Vagina (tissue), 2 donors: ENCODE measurements around the gene ARSI. TPM values are rescaled to one million over a fixed set of nuclear protein-coding genes. Genes with fewer than 3 reads are reported as not detected.

Source experiments
- DNase-seq, 2 donors: peaks; one replicate each; pipeline ENCODE4 v3.0.0-alpha.2; 2017; ENCODE audit errors: extremely low spot score in 2 of 2
- H3K27ac ChIP-seq: fragments of 200-600 bp; sonication (generic); one replicate; pipeline ENCODE4 v1.5.1; 2019
- H3K27me3 ChIP-seq: fragments of 200-600 bp; sonication (generic); one replicate; pipeline ENCODE4 v1.5.1; 2019
- H3K36me3 ChIP-seq, 2 donors: fragments of 200-600 bp; sonication (generic); one replicate each; pipeline ENCODE4 v1.5.1; 2017 to 2019
- H3K4me1 ChIP-seq: fragments of 200-600 bp; sonication (generic); one replicate; pipeline ENCODE4 v1.5.1; 2019
- H3K4me3 ChIP-seq, 2 donors: fragments of 200-600 bp; sonication (generic); 1 replicate in 1 of 2; 2 replicates in 1 of 2; pipeline ENCODE4 v1.5.1; 2016 to 2019
- H3K9me3 ChIP-seq: fragments of 200-600 bp; sonication (generic); one replicate; pipeline ENCODE4 v1.5.1; 2019
- POLR2A ChIP-seq, 2 donors: fragments of 450-650 bp; IDR thresholded peaks; one replicate each; pipeline ENCODE4 v1.6.1; 2017; ENCODE audit warnings: antibody characterized with exemption in 2 of 2, mild to moderate bottlenecking in 2 of 2, moderate library complexity in 2 of 2
- POLR2AphosphoS5 ChIP-seq, 2 donors: sonication (generic); formaldehyde crosslinking; IDR thresholded peaks; one replicate each; pipeline ENCODE4 v1.9.0; 2017; ENCODE audit warnings: antibody characterized with exemption in 2 of 2, mild to moderate bottlenecking in 2 of 2, low read depth in 1 of 2; ENCODE audit not compliant: insufficient read depth in 1 of 2
- intact Hi-C: fragments of 100-400 bp; cut with DNase I; formaldehyde crosslinking; loops from one replicate; pipeline ENCODE4 v1.15.1; 2023
- total RNA-seq: library from RNA; depleted of rRNA; stranded (reverse); fragments of >200 nt; gene quantifications from one replicate; pipeline ENCODE4 v1.2.3, GENCODE V29; 2016
- TF ChIP-seq, protein P1 (sequence below), 3 experiments: fragments of 450-650 bp in 2 of 3; fragments of 200-600 bp in 1 of 3; sonication (generic) in 1 of 3; IDR thresholded peaks; one replicate each; pipeline ENCODE4 v1.5.1; 2017 to 2019; ENCODE audit warnings: antibody characterized with exemption in 3 of 3, mild to moderate bottlenecking in 2 of 3, moderate library complexity in 2 of 3

The ARSI gene
- total RNA-seq, 1 donor from 2014 or later, result 4.7 TPM

DNA sequence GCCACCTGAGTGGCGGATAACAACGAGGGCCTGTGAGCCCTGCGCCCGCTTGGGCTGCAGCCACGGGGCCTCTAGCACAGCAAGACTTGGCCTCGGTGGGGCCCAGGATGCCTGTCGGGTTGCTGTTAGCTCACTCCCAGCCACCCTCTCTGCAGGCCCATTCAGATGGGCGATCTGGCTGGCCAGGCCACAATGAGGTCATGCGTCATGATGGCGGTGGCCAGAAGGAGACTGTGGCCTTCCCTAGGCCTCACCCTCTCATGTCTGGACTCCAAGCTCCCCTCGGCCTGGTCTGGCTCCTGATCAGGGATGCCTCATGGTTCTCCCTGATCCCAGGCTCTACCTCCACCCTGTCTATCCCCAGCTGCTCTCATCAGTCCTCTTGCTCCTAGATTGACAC is 35.8 kb upstream of the ARSI start:
- Histone ChIP-seq H3K9me3 (no peaks in the 10 kb centered on the region), H3K4me1 (no peaks in the 10 kb centered on the region), H3K27ac (no peak overlapping the region), H3K4me3 (no peak overlapping the region), H3K36me3 (no peaks in the 10 kb centered on the region), H3K27me3 (no peaks in the 10 kb centered on the region)
- intact Hi-C loops, result no loop called here
- no peak for TF ChIP-seq POLR2AphosphoS5 (IDR thresholded peaks at IDR 0.05; ENCODE audit: insufficient read depth in 1 of 2, low read depth in 1 of 2)
- DNase-seq, result no peak

DNA sequence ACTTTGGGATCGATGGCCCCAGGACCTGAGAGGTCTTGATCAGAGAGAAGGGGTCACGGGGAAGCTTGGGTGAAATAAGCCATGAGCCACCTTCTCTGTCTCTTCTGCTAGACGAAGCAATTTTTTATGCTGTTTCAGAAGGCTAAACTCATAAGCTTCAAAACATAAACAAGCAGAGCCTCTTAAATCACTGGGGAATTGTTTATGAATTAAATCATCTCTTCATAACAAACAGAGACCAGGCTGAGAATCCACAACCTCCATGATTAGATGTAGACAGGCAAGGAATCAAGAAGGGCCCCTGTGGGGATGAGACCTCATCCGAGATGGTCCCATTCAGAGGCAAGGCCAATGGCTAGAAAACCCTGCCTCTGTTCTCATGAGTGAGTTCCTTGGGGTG is 33.1 kb upstream of the ARSI start:
- H3K27ac ChIP-seq, result no peak overlapping the region
- DNase-seq, result no peak
- no peak overlapping the region for H3K4me3 ChIP-seq
- H3K36me3 ChIP-seq, result no peaks in the 10 kb centered on the region
- H3K4me1 ChIP-seq, result no peaks in the 10 kb centered on the region
- intact Hi-C loops, result no loop called here
- H3K9me3 ChIP-seq, result no peaks in the 10 kb centered on the region
- no peaks in the 10 kb centered on the region for H3K27me3 ChIP-seq
- TF ChIP-seq, protein P1, sequence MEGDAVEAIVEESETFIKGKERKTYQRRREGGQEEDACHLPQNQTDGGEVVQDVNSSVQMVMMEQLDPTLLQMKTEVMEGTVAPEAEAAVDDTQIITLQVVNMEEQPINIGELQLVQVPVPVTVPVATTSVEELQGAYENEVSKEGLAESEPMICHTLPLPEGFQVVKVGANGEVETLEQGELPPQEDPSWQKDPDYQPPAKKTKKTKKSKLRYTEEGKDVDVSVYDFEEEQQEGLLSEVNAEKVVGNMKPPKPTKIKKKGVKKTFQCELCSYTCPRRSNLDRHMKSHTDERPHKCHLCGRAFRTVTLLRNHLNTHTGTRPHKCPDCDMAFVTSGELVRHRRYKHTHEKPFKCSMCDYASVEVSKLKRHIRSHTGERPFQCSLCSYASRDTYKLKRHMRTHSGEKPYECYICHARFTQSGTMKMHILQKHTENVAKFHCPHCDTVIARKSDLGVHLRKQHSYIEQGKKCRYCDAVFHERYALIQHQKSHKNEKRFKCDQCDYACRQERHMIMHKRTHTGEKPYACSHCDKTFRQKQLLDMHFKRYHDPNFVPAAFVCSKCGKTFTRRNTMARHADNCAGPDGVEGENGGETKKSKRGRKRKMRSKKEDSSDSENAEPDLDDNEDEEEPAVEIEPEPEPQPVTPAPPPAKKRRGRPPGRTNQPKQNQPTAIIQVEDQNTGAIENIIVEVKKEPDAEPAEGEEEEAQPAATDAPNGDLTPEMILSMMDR (IDR thresholded peaks at IDR 0.05), result no peak
- no peak for TF ChIP-seq POLR2A (IDR thresholded peaks at IDR 0.05)

DNA sequence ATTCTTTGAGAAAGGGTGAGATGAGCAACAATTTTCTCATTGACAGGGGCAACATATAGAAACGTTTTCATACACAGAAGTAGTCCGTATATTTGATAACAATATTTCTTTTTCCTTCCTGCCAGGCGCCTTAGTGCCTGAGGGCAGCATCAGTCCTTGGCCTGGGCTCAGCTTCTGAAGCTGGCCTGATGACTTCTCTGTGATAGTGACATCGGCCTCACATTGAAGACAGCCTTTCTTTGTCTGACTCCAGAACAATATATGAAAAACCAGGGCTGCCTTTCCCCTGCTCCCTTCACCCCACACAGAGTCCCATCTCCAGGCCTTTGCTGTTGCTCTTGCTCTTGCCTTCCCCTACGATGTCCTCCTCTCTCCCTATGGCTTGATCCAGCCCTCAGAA is 30.7 kb upstream of the ARSI start:
- H3K4me1 ChIP-seq, result no peaks in the 10 kb centered on the region
- TF ChIP-seq POLR2A (IDR thresholded peaks at IDR 0.05), result no peak
- TF ChIP-seq, protein P1 (IDR thresholded peaks at IDR 0.05), result no peak
- intact Hi-C loops, result no loop called here

DNA sequence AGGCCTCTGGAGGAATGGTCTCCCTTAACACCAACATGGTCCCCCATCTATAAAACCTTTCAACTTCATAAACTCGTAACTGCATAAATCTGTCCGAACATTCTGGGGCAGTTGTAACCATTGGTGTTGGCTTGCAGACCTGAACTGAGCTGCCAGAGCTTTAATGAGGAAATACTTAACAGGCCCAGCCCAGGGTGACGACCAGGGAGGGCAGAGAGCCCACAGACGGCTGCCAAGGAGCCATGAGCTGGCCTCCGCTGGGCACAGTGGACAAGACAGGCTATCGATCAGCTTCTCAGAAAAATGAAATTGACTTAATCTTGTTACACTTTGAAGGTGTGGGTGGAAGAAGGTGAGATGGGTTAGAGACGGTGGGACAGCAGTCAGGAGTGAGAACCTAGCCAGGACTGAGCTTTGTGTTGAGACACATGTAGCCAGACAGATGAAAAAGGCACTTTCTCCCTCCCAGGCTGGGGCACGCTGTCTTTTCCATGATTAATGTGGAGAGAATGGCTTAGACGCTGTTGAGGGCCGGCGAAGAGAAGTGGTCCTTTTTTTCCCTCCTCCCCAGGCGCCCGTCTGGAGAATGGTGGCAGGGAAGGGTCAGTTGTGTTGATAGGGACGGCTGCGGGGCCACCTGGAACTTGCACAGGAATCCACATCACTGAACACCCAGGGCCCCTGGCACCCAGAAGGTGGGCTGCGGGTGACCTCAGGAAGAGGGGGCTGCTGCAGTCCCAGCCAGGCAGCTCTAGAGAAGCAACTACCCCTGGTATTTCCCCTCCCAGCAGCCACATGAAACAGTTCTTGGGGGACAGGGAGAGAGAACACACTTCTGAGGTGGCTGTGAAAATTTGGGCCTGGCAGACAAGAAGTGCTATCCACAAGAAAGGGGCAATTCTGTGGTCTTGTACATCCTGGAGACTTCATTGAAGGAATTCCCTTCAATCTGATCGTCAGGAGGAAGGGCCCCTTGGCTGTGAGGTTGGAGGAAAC is 27.5 kb upstream of the ARSI start:
- Histone ChIP-seq H3K4me1 (peaks cover 7% of the 10 kb centered on the region), H3K4me3 (no peak overlapping the region), H3K9me3 (no peaks in the 10 kb centered on the region), H3K27me3 (no peaks in the 10 kb centered on the region), H3K36me3 (no peaks in the 10 kb centered on the region), H3K27ac (no peak overlapping the region)
- DNase-seq, result no peak
- TF ChIP-seq, protein P1 (IDR thresholded peaks at IDR 0.05), result no peak
- TF ChIP-seq POLR2A (IDR thresholded peaks at IDR 0.05) (no peak), POLR2AphosphoS5 (IDR thresholded peaks at IDR 0.05; ENCODE audit: insufficient read depth in 1 of 2, low read depth in 1 of 2) (no peak)
- intact Hi-C loops, result no loop called here

More for the DNA sequence above, 30.7 kb upstream of the ARSI start:
- no peaks in the 10 kb centered on the region for H3K9me3 ChIP-seq
- no peak for DNase-seq
- no peak overlapping the region for H3K27ac ChIP-seq
- no peaks in the 10 kb centered on the region for H3K36me3 ChIP-seq
- no peaks in the 10 kb centered on the region for H3K27me3 ChIP-seq
- no peak overlapping the region for H3K4me3 ChIP-seq

DNA sequence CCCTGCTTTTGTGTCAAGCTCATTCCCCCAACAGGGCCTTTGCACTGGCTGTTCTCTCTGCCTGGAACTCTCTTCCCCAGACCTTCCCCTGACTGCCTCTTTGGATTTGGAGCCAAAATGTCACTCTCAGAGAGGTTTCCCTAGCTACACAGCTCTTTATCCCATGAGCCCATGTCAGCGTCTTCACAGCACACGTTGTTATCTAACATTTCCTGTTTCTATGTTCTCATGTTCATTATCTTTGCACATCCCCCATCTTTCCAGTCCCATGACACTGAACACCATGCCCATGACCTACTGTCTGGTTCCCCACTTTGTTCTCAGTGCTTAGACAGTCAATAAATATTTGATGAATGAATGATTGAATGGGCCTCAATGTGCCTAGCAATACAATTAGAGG is 26.3 kb upstream of the ARSI start:
- DNase-seq, result no peak
- peaks cover 7% of the 10 kb centered on the region for H3K4me1 ChIP-seq
- no peak overlapping the region for H3K4me3 ChIP-seq
- no peaks in the 10 kb centered on the region for H3K36me3 ChIP-seq
- intact Hi-C loops, result no loop called here
- no peaks in the 10 kb centered on the region for H3K9me3 ChIP-seq
- TF ChIP-seq, protein P1 (IDR thresholded peaks at IDR 0.05), result no peak
- TF ChIP-seq POLR2AphosphoS5 (IDR thresholded peaks at IDR 0.05; ENCODE audit: insufficient read depth in 1 of 2, low read depth in 1 of 2) (no peak), POLR2A (IDR thresholded peaks at IDR 0.05) (no peak)
- no peak overlapping the region for H3K27ac ChIP-seq
- H3K27me3 ChIP-seq, result no peaks in the 10 kb centered on the region
